Cardiac atrium fibroblast (primary cell): ENCODE measurements around the gene SRPK2. TPM values are rescaled to one million over a fixed set of nuclear protein-coding genes. Genes with fewer than 3 reads are reported as not detected.

ENCODE experiments used
- total RNA-seq: library from RNA; depleted of rRNA; stranded (reverse); fragments of >200 nt; gene quantifications from 2 replicates; pipeline ENCODE4 v1.2.3, GENCODE V29; 2015

SRPK2 gene
- 37.7 and 63.9 TPM in 2 replicates for total RNA-seq

DNA sequence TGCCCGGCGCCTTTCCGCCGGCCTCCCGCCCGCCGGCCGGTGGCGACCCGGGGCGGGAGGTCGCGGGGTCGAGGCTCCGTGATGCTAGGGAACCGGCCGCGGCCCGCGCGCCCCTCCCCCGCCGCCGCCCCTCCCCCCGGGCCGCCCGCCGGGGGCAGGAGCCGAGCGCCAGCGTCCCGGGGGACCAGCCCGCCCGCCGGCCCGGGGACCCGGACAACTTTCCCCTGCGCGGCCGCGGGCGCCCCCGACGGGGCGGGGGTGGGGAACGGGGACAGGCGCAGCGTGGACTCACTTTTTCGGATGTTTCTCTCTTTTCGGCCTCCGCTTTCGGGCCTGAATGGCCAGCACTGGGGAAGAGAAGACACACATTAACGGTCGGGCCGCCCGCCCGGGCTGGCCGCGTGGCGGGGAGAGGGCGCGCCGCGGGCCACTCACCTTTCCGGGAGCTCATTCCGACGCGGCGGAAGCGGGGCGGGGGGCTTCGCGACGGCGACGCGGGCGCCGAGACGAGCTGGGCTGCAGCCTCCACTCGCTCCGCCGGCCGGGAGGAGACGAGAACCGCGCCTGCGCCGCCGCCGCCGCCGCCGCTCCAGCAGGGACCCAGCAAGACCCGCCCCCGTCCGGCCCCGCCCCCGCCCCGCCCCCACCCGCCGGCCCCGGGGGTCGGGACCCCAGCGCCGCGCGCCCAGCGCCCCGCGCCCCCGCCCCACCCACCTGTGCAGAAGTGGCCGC is at the start of gene SRPK2:
Gene SRPK2, minus strand, starts transcription at position 566 of the 732 bp plus-strand sequence.

Other genes with a start within 250 kb of the SRPK2 start
- 14.8 and 85.5 TPM in 2 replicates for gene PUS7, start 133.3 kb upstream of the SRPK2 start, total RNA-seq
- 13.5 and 17.2 TPM in 2 replicates for gene RINT1, start 143.3 kb upstream of the SRPK2 start, total RNA-seq
- not detected in 2 replicates for gene EFCAB10, start 192.6 kb upstream of the SRPK2 start, total RNA-seq